ENCODE data around the gene GPANK1. TPM values are rescaled to one million over a fixed set of nuclear protein-coding genes. Genes with fewer than 3 reads are reported as not detected.

The GPANK1 gene
- total and polyA plus RNA-seq, 4 donors = 12.7 to 16.6 (median 14.5) TPM

- H3K36me3 ChIP-seq (ENCODE audit: control insufficient read depth in 4 of 4, insufficient read depth in 4 of 4, low read length in 4 of 4) = peaks cover 52 to 90% (median 77%) of the 10 kb centered on the region in 4 donors
- DNase-seq (no peak), ATAC-seq (ENCODE audit: insufficient read depth, low FRiP score) (no peak)
- TF ChIP-seq CTCF (IDR thresholded peaks at IDR 0.05; ENCODE audit: control extremely low read depth, extremely low read depth) = no peak
- H3K27me3 ChIP-seq (ENCODE audit: control insufficient read depth in 3 of 3, insufficient read depth in 3 of 3, low read length in 2 of 3) = no peaks in the 10 kb centered on the region
- H3K9me3 ChIP-seq (ENCODE audit: control insufficient read depth in 4 of 4, insufficient read depth in 3 of 4, low read length in 3 of 4) = no peaks in the 10 kb centered on the region
- 91 to 94% methylated on average over 7 of the region's 7 CpGs for WGBS, 2 donors
- H3K4me1 ChIP-seq (ENCODE audit: control insufficient read depth in 5 of 5, insufficient read depth in 5 of 5, low read length in 5 of 5) = no peaks in the 10 kb centered on the region
- H3K9ac ChIP-seq (ENCODE audit: insufficient read depth in 1 of 2, low read length in 2 of 2) = no peak overlapping the region
- H3K4me3 ChIP-seq = no peak overlapping the region
- H3K27ac ChIP-seq (ENCODE audit: low read depth in 1 of 2, low read length in 1 of 2) = no peak overlapping the region
Measured at GRCh38 chr6:31629014-31629413, 35.8 kb downstream of the GPANK1 start.

- ATAC-seq (ENCODE audit: insufficient read depth, low FRiP score) (no peak), DNase-seq (no peak)
- H3K27me3 ChIP-seq (ENCODE audit: control insufficient read depth in 3 of 3, insufficient read depth in 3 of 3, low read length in 2 of 3) = no peaks in the 10 kb centered on the region
- H3K27ac ChIP-seq (ENCODE audit: low read depth in 1 of 2, low read length in 1 of 2) = no peak overlapping the region
- H3K9me3 ChIP-seq (ENCODE audit: control insufficient read depth in 4 of 4, insufficient read depth in 3 of 4, low read length in 3 of 4) = no peaks in the 10 kb centered on the region
- H3K9ac ChIP-seq (ENCODE audit: insufficient read depth in 1 of 2, low read length in 2 of 2) = no peak overlapping the region
- TF ChIP-seq CTCF (IDR thresholded peaks at IDR 0.05; ENCODE audit: control extremely low read depth, extremely low read depth) = no peak
- peaks cover 0 to 2% (median 0%) of the 10 kb centered on the region in 5 donors for H3K4me1 ChIP-seq (ENCODE audit: control insufficient read depth in 5 of 5, insufficient read depth in 5 of 5, low read length in 5 of 5)
- no peak overlapping the region for H3K4me3 ChIP-seq
- H3K36me3 ChIP-seq (ENCODE audit: control insufficient read depth in 4 of 4, insufficient read depth in 4 of 4, low read length in 4 of 4) = peaks cover 44 to 84% (median 75%) of the 10 kb centered on the region in 4 donors
- 96% methylated on average over 18 to 19 of the region's 19 CpGs for WGBS, 2 donors
Measured at GRCh38 chr6:31627690-31628287, 37.0 kb downstream of the GPANK1 start.

GRCh38 chr6:31626952-31627351 is 37.8 kb downstream of the GPANK1 start:
- DNase-seq (no peak), ATAC-seq (ENCODE audit: insufficient read depth, low FRiP score) (no peak)
- 94 to 97% methylated on average over 10 of the region's 10 CpGs for WGBS, 2 donors
- no peaks in the 10 kb centered on the region for H3K27me3 ChIP-seq (ENCODE audit: control insufficient read depth in 3 of 3, insufficient read depth in 3 of 3, low read length in 2 of 3)
- peaks cover 39 to 77% (median 70%) of the 10 kb centered on the region in 4 donors for H3K36me3 ChIP-seq (ENCODE audit: control insufficient read depth in 4 of 4, insufficient read depth in 4 of 4, low read length in 4 of 4)
- TF ChIP-seq CTCF (IDR thresholded peaks at IDR 0.05; ENCODE audit: control extremely low read depth, extremely low read depth) = no peak
- H3K4me3 ChIP-seq = no peak overlapping the region
- H3K9me3 ChIP-seq (ENCODE audit: control insufficient read depth in 4 of 4, insufficient read depth in 3 of 4, low read length in 3 of 4) = no peaks in the 10 kb centered on the region
- peaks cover 1 to 10% (median 3%) of the 10 kb centered on the region in 5 donors for H3K4me1 ChIP-seq (ENCODE audit: control insufficient read depth in 5 of 5, insufficient read depth in 5 of 5, low read length in 5 of 5)
- H3K27ac ChIP-seq (ENCODE audit: low read depth in 1 of 2, low read length in 1 of 2) = no peak overlapping the region
- no peak overlapping the region for H3K9ac ChIP-seq (ENCODE audit: insufficient read depth in 1 of 2, low read length in 2 of 2)

GRCh38 chr6:31624070-31624469 is 40.7 kb downstream of the GPANK1 start:
- 92 to 95% methylated on average over 10 of the region's 10 CpGs for WGBS, 2 donors
- Histone ChIP-seq H3K9me3 (ENCODE audit: control insufficient read depth in 4 of 4, insufficient read depth in 3 of 4, low read length in 3 of 4) (no peaks in the 10 kb centered on the region), H3K27ac (ENCODE audit: low read depth in 1 of 2, low read length in 1 of 2) (no peak overlapping the region), H3K36me3 (ENCODE audit: control insufficient read depth in 4 of 4, insufficient read depth in 4 of 4, low read length in 4 of 4) (peaks cover 36 to 59% (median 52%) of the 10 kb centered on the region in 4 donors), H3K27me3 (ENCODE audit: control insufficient read depth in 3 of 3, insufficient read depth in 3 of 3, low read length in 2 of 3) (no peaks in the 10 kb centered on the region), H3K4me1 (ENCODE audit: control insufficient read depth in 5 of 5, insufficient read depth in 5 of 5, low read length in 5 of 5) (peaks cover 2 to 14% (median 3%) of the 10 kb centered on the region in 5 donors), H3K4me3 (no peak overlapping the region), H3K9ac (ENCODE audit: insufficient read depth in 1 of 2, low read length in 2 of 2) (no peak overlapping the region)
- ATAC-seq (ENCODE audit: insufficient read depth, low FRiP score) (no peak), DNase-seq (no peak)
- TF ChIP-seq CTCF (IDR thresholded peaks at IDR 0.05; ENCODE audit: control extremely low read depth, extremely low read depth) = no peak

All from lung (tissue), 12 donors.